ENCODE data around the gene MTMR12.

Gene MTMR12

DNA sequence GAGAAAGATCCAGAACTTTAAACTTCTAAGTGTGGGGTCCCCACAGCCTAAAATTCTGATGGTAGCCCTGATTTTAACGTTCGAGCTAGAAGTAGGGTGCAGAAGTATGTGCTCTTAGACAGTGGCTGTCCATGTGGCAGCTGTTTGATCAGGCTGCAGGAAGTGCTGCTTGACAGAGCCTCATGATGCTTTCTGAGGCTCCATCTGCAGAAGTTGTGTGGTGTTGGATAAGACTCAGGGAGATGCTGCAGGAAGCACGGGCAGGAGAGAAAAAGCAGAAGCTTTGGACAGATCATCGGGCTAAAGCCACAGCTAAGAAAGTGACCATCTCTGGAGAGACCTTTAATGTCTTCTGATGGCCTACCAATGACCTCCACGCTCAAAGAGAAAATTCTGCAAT is 8.1 kb downstream of the MTMR12 start:
- Histone ChIP-seq H3K4me3 (ENCODE audit: low read length) (no peak overlapping the region), H3K79me2 (ENCODE audit: low read length) (peaks cover 93% of the 10 kb centered on the region), H3K9ac (ENCODE audit: low read length) (no peak overlapping the region), H4K20me1 (ENCODE audit: insufficient read depth, low read length) (peaks cover 23% of the 10 kb centered on the region), H3K9me3 (ENCODE audit: insufficient read depth, low read length) (no peaks in the 10 kb centered on the region), H3K27me3 (ENCODE audit: low read depth, low read length) (no peaks in the 10 kb centered on the region), H3K36me3 (replicated peaks; ENCODE audit: low read depth, low read length) (peaks cover 2% of the 10 kb centered on the region), H2AFZ (ENCODE audit: low read depth, low read length) (no peak overlapping the region), H3K4me1 (ENCODE audit: low read length) (peaks cover 12% of the 10 kb centered on the region), H3K4me2 (ENCODE audit: low read length) (no peak overlapping the region), H3K27ac (ENCODE audit: low read length) (no peak overlapping the region)
- no peak for TF ChIP-seq EZH2phosphoT487 (IDR thresholded peaks at IDR 0.05; ENCODE audit: low read depth)
- TF ChIP-seq, protein P1, sequence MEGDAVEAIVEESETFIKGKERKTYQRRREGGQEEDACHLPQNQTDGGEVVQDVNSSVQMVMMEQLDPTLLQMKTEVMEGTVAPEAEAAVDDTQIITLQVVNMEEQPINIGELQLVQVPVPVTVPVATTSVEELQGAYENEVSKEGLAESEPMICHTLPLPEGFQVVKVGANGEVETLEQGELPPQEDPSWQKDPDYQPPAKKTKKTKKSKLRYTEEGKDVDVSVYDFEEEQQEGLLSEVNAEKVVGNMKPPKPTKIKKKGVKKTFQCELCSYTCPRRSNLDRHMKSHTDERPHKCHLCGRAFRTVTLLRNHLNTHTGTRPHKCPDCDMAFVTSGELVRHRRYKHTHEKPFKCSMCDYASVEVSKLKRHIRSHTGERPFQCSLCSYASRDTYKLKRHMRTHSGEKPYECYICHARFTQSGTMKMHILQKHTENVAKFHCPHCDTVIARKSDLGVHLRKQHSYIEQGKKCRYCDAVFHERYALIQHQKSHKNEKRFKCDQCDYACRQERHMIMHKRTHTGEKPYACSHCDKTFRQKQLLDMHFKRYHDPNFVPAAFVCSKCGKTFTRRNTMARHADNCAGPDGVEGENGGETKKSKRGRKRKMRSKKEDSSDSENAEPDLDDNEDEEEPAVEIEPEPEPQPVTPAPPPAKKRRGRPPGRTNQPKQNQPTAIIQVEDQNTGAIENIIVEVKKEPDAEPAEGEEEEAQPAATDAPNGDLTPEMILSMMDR (IDR thresholded peaks at IDR 0.05; ENCODE audit: low read depth, low read length): no peak

DNA sequence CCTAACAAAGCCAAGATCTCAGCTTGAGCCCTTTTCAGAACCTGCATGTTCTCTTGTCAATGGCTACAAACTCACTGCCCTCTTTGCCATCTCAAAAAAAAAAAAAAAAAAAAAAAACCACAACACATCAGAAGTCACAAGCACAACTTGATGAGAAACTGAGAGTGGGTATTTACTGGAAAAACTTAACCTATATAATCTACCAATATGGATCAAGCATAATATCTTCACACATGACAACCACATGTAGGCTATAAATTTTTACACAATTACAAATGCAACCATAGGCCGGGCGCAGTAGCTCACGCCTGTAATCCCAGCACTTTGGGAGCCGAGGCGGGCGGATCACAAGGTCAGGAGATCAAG is 9.0 kb downstream of the MTMR12 start:
- H3K36me3 ChIP-seq (replicated peaks; ENCODE audit: low read depth, low read length): peaks cover 2% of the 10 kb centered on the region
- no peak overlapping the region for H3K4me2 ChIP-seq (ENCODE audit: low read length)

DNA sequence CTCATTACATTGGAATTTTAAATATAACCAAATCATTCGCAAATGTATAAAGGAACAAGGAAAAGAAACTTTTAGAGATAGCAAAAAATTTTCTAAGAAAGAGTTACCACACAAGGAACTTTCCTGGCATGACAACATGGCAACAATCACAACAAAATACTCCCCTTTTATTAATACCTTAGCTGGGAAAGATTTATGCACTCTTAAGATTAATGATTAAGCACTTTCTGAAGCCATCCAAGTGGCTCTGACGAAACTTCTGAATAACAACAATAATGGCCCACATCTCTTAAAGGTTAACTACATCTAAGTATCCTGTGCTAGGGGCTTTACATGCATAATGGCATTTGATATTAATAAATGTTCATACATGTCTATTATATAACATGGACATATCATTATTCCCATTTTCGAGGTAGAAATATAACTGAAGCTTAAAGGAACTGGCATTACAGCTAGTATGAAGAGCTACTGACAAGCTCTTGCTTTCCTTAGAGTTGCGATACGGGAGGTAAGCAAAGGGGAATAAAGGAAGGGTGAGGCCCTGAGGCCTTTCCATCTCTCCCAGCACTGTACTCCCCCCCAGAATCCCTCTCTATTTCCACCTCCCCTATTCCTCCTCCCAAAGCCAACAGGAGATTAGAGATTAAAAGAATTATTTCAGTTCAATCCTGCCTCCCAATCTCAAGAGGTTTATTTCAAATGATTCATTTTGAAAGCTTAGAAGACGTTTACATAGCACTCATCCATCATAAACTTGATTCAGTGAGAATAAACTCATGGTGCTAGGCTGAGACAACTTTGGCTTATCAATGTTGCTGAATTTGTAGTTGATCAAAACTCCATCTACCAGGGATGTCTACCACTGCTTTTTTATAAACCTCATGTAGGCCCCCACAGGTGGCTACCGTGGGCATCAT is 9.6 kb downstream of the MTMR12 start:
- Histone ChIP-seq H3K9ac (ENCODE audit: low read length) (no peak overlapping the region), H2AFZ (ENCODE audit: low read depth, low read length) (no peak overlapping the region), H3K4me3 (ENCODE audit: low read length) (no peak overlapping the region), H3K27ac (ENCODE audit: low read length) (no peak overlapping the region), H3K4me1 (ENCODE audit: low read length) (peaks cover 15% of the 10 kb centered on the region), H4K20me1 (ENCODE audit: insufficient read depth, low read length) (peaks cover 34% of the 10 kb centered on the region), H3K79me2 (ENCODE audit: low read length) (peaks cover 90% of the 10 kb centered on the region), H3K9me3 (ENCODE audit: insufficient read depth, low read length) (no peaks in the 10 kb centered on the region), H3K36me3 (replicated peaks; ENCODE audit: low read depth, low read length) (peaks cover 2% of the 10 kb centered on the region), H3K27me3 (ENCODE audit: low read depth, low read length) (no peaks in the 10 kb centered on the region), H3K4me2 (ENCODE audit: low read length) (no peak overlapping the region)
- TF ChIP-seq EZH2phosphoT487 (IDR thresholded peaks at IDR 0.05; ENCODE audit: low read depth): no peak
- TF ChIP-seq, protein P1 (IDR thresholded peaks at IDR 0.05; ENCODE audit: low read depth, low read length): no peak

More for the DNA sequence above, 9.0 kb downstream of the MTMR12 start:
- H3K27me3 ChIP-seq (ENCODE audit: low read depth, low read length): no peaks in the 10 kb centered on the region
- H3K9me3 ChIP-seq (ENCODE audit: insufficient read depth, low read length): no peaks in the 10 kb centered on the region
- H3K27ac ChIP-seq (ENCODE audit: low read length): no peak overlapping the region
- H3K79me2 ChIP-seq (ENCODE audit: low read length): peaks cover 93% of the 10 kb centered on the region
- peaks cover 31% of the 10 kb centered on the region for H4K20me1 ChIP-seq (ENCODE audit: insufficient read depth, low read length)
- no peak overlapping the region for H2AFZ ChIP-seq (ENCODE audit: low read depth, low read length)
- no peak overlapping the region for H3K4me3 ChIP-seq (ENCODE audit: low read length)
- TF ChIP-seq EZH2phosphoT487 (IDR thresholded peaks at IDR 0.05; ENCODE audit: low read depth): no peak
- TF ChIP-seq, protein P1 (IDR thresholded peaks at IDR 0.05; ENCODE audit: low read depth, low read length): no peak
- peaks cover 12% of the 10 kb centered on the region for H3K4me1 ChIP-seq (ENCODE audit: low read length)
- H3K9ac ChIP-seq (ENCODE audit: low read length): no peak overlapping the region

DNA sequence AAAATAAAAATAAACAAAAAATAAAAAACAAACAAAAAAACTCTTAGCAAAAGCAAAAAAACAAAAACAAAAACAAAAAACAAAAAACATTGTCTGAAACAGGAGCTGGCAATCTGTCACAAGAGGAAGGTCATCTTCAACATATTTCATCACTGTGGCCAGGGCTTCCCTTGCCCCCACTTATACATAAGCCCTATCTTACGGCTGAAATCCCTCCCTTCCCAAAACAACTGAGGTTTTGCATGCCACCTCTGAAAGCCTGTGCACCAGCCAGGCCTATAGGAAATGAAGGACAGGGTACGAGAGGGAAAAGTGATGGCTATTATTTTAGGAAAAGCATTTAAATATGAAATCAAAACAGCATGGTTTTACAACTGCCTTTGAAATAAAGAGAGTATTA is 10.8 kb downstream of the MTMR12 start:
- H3K27me3 ChIP-seq (ENCODE audit: low read depth, low read length): no peaks in the 10 kb centered on the region
- no peaks in the 10 kb centered on the region for H3K9me3 ChIP-seq (ENCODE audit: insufficient read depth, low read length)
- TF ChIP-seq, protein P1 (IDR thresholded peaks at IDR 0.05; ENCODE audit: low read depth, low read length): no peak
- no peak for TF ChIP-seq EZH2phosphoT487 (IDR thresholded peaks at IDR 0.05; ENCODE audit: low read depth)
- no peak overlapping the region for H3K4me2 ChIP-seq (ENCODE audit: low read length)
- peaks cover 90% of the 10 kb centered on the region for H3K79me2 ChIP-seq (ENCODE audit: low read length)
- no peak overlapping the region for H3K4me3 ChIP-seq (ENCODE audit: low read length)
- H4K20me1 ChIP-seq (ENCODE audit: insufficient read depth, low read length): peaks cover 44% of the 10 kb centered on the region
- no peak overlapping the region for H2AFZ ChIP-seq (ENCODE audit: low read depth, low read length)
- H3K4me1 ChIP-seq (ENCODE audit: low read length): peaks cover 26% of the 10 kb centered on the region
- H3K36me3 ChIP-seq (replicated peaks; ENCODE audit: low read depth, low read length): peaks cover 2% of the 10 kb centered on the region
- no peak overlapping the region for H3K9ac ChIP-seq (ENCODE audit: low read length)
- no peak overlapping the region for H3K27ac ChIP-seq (ENCODE audit: low read length)

Measured in OCI-LY3 (cell line).